ENCODE measurements around the gene HOMEZ.
"Not testable (repeated sequence)": the region's sequence is repeated elsewhere in the genome, so short reads cannot be mapped to it uniquely, and the experiment has no call there.

HOMEZ gene

DNA sequence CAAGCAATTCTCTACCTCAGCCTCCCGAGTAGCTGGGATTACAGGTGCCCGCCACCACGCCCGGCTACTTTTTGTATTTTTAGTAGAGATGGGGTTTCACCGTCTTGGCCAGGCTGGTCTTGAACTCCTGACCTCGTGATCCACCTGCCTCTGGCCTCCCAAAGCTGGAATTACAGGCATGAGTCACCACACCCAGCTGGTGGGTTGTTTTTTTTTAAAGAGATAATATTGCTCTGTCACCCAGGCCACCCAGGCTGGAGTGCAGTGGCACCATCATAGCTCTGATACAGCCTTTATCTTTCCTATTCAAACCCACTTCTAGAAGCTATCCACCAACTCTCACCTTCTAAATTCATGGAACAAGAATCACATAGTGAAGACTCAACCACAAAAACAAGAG lies 8.0 kb downstream of the HOMEZ start:
- not testable (repeated sequence) for DNase-seq

DNA sequence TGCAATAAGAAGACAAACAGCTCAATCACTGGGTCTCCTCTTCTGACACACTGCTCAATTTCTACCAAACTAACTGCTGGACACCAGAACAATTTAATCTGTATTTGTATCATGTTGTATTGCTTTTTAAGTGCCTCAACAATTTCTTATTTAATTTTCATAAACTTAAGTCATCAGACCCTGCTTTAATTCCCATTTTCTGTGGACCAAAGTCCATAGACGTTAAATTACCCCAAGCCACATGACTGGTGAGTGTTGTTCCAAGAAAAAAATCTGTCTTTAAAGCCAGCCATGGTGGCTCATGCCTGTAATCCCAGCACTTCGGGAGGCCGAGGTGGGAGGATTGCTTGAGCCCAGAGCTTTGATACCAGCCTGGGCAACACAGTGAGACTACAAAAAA lies 8.7 kb downstream of the HOMEZ start:
- no peak for DNase-seq

DNA sequence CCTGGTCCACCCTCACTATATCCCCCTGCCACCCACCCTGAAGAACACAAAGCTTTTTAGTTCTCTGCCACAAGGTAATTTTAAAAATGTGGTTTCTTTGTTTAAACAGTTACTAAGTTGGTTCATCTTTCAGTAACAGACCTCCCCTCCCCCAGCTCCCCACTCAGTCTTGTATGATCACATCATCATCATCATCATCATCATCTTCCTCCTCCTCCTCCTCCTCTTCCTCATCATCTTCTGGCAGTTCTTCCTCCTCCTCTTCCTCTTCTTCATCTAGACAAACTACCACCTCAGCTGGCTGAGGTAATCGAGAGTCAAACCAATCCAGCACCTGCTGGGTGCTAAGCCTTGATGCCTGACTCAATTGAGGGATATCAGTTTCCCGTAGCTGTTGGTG lies 10.5 kb downstream of the HOMEZ start:
- DNase-seq = no peak

DNA sequence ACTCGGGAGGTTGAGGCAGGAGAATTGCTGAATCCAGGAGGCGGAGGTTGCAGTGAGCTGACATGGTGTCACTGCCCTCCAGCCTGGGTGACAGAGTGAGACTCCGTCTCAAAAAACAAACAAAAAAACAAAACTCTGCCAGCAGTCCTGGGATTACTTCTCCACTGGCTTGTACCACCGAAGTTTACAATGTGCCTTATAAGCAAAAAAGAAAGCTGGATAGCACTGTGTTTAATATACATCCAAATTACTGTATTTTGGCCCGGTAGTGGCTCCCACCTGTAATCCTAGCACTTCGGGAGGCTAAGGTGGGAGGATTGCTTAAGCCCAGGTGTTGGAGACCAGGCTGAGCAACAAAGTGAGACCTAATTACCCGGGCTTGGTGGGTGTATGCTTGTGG lies 16.7 kb downstream of the HOMEZ start:
- DNase-seq = no peak

DNA sequence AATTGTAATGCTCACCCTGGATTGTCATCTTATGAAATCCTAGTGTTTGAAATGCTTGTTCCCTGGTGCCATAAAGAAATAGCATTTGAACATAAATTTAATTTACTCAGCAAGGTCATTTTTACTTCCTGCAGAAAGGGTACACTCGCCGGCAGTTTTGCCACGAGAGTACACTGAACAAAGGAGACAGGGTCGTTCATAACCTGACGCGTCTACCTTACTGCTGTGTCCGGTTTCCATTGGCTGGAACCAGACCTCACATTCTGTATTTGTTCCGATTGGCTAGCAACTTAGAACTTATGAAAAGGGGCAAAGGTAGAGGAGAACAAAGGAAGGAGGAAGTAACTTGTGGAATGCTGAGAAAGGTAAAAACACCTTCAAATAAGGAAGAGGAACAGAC lies 25.1 kb downstream of the HOMEZ start:
- DNase-seq = not testable (repeated sequence)

DNA sequence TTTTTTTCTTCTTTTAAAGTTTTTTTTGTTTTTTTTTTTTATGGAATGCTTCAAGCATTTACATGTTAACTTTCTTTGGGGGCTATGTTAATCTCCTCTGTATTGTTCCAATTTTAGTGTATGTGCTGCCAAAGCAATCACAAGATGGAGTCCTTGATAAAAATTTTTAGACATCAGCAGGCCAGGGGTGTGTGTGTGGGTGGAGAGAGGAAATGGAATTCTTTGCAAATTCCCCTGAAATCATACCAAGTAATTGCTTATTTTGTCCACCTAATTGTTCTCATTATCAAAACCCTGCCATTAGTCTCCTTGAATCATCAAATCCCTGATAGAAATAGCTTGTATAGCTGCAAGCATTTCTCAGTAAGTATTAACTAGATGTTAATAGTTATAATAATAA lies 26.5 kb downstream of the HOMEZ start:
- DNase-seq = no peak

DNA sequence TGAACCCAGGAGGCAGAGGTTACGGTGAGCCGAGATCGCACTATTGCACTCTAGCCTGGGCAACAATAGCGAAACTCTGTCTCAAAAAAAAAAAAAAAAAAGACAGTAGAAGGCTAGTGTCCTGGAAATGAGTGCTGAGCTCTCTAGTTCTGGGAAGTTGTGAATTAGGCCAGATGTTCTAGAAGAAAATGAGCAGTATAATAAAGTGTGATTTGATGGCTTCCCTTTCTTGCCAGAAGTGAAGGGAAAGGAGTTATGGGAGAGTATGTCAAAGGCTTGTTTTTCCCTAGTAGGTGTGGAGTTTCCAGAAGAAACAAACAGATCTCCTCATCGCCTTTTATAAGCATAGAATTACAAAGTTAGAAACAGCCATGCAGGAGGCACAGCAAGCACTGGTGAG lies 27.7 kb downstream of the HOMEZ start:
- DNase-seq = no peak

DNA sequence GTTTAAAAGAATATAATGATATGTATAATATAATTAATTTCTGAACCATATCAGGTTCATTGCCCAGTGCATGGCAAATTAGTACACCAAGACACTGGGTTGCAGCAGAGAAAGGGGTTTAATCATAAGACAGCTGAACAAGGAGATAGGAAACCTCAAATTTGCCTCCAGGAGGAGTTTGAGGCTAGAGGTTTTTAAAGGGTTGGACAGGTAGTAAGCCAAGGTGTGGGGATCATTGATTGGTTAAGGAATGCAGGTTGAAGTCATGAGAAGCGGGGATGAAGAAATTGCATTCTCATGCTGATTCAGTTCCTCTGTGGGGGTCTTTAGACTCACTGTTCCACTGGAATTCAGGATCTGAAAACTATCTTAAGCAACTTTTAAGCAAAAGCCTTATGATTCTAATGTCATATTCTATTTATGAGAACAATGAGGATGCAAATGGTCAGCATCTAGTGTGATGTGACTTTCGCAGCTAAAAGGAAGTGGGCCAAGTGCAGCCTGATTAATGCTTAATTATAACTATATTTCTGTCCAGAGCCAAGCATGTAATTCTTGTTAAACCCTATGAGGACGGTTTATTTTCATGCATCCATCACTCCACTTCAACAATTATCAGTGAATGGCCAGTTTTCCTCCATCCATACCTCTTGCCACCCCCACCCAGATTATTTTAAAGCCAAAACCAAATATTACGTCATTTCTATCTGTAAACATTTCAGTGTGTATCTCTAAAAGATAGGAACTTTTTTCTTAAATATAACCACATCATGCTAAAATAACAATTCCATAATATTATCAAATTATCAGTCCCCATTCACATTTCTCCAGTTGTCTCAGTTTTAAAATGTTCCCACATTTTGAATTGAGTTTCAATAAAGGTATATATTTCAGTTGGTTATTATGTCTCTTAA lies 33.3 kb downstream of the HOMEZ start:
- no peak for DNase-seq

DNA sequence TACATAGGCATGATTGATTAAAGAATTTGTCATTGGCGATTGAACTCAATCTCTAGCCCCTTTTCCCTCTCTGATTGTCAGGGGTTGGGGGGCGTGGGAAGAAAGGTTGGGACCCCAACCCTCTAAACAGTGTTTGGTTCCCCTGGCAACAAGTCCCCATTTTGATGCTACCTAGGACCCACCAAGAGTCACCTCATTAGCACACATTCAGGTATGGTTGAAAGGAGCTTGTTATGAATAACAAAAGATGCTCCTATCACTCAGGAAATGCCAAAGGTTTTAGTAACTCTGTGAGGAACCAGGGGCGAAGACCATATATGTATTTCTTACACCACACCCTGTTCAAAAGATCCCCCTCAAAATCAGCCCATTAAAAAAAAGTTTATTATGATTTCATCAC lies 33.9 kb downstream of the HOMEZ start:
- DNase-seq = no peak

DNA sequence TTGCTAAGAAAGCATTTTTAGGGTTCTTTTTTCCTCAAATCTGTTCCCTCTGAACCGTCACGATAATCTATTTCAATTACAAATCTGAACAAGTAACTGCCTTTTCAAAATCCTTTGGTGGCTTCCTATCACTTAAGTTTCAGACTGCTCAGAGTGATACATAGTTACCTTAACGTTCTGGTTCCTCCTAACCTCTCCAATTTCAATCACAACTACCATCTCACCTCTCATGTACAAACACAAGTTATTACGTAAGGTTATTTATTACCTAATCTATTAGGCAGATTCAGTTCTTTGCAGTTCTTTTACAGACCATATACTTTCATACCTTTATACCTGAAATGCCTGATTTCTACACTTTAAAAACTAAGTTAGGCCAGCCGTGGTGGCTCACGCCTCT lies 36.1 kb downstream of the HOMEZ start:
- no peak for DNase-seq

DNA sequence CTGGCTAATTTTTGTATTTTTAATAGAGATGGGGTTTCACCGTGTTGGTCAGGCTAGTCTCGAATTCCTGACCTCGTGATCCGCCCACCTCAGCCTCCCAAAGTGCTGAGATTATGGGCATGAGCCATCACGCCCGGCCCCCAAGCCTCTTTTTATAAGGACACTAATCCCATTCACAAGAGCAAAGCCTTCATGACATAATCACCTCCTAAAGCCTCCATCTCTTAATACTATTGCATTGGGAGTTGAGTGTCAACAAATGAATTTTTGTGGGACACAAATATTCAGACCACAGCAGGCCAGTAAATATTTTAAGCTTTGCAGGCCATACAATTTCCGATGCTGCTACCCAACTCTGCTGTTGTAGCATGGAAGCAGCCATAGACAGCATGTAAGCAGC lies 37.3 kb downstream of the HOMEZ start:
- no peak for DNase-seq

DNA sequence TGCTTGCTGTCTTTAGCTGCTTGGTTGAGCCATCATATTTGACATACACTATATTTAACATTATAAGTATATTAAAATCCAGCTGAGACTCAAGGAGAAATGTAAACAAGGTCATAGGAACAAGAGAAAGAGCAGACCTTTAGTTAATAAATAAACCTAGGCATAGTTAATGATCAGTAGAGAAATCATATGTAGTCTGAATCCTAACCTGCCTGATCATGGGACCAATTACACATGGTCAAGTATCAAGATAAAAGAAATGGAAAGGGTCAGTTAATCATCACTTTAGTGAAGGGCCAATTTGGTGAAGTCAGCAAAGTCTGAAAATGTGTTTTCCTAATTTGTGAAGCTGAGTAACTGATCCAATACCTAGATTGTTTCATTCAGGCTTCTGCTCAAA lies 40.6 kb downstream of the HOMEZ start:
- no peak for DNase-seq

DNA sequence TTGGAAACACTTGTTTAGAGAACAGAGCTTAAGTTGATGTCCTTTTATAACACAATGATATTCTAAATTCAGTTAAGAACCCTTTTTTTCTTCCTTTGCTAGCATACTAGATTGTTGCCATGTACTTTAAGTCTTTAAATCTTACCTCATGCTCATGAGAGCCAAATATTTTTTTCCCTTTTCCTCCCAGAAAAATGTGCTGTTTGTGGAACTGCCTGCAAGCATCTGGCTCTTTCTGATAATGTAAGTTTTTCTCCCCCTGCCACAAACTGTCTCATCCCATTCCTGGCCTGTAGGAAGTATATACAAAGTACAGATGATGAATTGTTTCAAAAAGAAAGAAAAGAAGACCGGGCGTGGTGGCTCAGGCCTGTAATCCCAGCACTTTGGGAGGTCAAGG lies 42.9 kb downstream of the HOMEZ start:
- DNase-seq = no peak

DNA sequence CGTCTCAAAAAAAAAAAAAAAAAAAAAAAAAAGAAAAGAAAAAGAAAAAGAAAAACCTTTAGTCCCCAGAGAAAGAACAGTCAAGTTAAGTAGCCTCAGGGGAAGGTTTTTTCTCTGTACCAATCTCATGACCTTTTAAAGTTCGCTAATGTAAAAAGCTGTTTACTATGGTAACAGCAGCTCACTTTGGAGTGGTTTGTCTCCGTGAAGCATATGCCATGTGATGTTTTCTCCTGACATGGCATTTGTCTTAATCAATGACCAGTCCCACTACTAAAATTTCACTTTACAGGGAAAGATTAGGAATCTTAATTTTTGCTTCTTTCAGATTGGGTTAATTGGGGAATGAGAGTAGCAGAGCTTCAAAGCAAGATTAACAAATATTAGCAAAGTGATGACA lies 43.9 kb downstream of the HOMEZ start:
- DNase-seq = no peak

DNA sequence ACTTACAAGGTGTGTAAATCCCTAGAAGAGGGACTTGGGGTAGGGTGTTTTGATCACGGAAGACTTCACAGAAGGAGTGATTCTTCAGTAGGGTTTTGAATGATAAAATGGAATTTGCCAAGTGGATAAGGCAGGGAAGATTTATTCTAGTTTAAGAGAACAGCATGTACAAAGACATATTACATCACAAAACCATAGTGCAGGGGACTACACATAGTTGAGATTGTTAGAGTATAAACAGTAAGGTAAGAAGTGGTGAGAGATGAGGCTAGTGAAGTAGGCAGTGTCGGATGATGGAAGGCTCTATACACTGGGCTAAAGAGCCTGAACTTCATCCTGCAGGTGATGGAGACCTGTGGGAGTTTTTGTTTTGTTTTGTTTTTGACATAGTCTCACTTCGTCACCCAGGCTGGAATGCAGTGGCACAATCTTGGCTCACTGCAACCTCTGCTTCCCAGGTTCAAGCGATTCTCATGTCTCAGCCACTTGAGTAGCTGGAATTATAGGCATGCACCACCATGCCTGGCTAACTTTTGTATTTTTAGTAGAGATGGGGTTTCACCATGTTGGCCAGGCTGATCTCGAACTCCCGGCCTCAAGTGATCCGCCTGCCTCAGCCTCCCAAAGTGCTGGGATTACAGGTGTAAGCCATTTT lies 44.7 kb downstream of the HOMEZ start:
- DNase-seq = not testable (repeated sequence)

DNA sequence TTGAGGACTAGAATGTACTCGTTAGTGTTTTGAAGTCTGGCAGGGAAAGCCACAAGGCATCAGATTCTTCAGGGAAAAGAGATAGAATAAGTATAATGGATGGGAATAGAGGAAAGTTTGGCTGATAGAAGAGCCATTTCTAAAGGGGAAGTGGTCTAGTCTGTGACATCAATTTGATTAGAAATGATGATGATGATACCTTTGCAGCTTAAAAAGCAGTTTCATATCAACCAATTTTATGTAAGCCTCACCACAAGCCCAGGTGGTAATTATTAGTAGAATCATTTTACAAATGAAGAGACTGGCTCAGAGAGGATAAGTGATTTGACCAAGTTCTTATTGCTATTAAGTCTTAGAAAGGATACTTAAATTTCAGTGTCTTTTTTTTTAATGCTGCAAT lies 45.3 kb downstream of the HOMEZ start:
- no peak for DNase-seq

DNA sequence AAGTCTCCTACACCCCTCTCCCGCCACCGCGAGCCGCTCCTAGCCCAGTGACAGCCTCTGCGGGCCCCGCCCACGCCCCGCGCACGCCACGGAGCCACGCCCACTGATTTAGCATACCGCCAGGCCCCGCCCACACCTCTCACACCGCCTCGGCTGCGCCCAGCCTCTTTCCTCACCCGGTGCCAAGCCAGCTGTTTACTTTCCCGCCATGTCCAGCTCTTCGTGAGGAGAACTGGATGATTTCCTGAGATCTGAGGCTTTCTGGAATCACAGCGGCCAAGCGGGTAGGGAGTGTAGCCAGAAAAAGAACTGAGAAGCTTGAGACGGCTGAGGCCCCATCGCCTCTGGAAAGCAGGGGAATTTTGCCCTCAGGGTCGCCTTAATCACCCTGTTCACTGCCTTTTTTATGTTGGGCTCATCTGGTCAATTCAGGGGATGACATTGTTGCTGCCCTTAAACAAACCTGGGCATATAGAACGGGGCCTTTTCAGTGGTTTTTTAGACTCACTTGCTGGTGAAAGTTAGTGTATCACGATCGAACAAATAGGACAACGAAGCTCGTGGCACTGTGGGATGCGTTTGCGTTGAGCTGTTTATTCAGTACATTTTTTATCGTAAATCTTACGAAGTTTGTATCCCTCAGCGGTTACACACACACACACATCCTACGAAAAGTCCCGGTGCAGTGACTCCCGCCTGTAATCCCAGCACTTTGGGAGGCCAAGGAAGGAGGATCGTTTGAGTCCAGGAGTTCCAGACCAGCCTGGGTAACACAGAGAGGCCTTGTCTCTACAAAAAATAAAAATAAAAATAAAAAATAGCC lies 47.9 kb downstream of the HOMEZ start, which contains the start of gene RNF212B:
Gene RNF212B, plus strand, starts transcription at position 165 of the 823 bp plus-strand sequence. CDS start 2,410 bp downstream, outside the sequence.
- peak; percentile 25 for DNase-seq

DNA sequence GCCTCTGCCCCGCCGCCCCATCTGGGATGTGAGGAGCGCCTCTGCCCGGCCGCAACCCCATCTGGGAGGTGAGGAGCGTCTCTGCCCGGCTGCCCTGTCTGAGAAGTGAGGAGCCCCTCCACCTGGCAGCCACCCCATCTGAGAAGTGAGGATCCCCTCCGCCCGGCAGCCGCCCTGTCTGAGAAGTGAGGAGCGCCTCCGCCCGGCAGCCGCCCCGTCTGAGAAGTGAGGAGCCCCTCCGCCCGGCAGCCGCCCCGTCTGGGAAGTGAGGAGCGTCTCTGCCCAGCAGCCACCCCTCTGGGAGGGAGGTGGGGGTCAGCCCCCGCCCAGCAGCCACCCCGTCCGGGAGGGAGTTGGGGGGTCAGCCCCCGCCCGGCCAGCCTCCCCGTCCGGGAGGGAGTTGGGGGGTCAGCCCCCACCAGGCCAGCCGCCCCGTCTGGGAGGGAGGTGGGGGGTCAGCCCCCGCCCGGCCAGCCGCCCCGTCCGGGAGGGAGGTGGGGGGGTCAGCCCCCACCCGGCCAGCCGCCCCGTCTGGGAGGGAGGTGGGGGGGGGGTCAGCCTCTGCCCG lies 53.6 kb downstream of the HOMEZ start:
- not testable (repeated sequence) for DNase-seq

DNA sequence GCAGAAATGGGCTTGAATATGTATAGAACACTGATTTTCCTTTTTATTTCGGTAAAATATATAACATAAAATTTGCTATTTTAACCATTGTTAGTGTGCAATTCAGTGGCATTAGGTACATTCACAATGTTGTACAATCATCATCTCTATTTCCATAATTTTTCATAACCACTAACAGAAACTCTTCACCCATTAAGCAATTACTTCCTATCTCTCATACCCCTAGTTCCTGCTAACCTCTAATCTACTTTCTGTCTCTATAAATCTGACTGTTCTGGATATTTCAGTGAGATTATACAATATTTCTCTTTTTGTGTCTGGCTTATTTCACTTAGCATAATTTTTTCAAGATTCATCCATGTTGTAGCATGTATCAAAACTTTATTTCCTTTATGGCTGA lies 57.1 kb downstream of the HOMEZ start:
- no peak for DNase-seq

DNA sequence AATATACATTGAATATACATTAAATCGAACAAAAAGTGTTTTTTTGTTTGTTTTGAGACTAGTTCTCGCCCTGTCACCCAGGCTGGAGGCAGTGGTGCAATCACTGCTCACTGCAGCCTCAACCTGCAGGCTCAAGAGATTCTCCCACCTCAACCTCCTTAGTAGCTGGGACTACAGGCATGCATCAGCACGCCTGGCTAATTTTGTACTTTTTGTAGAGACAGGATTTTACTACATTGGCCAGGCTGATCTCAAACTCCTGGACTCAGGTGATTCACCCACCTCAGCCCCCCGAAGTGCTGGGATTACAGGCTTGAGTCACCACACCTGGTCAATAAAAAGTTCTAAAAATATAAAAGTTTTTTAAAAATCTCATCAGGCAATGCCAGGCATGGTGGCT lies 58.4 kb downstream of the HOMEZ start:
- DNase-seq = no peak

DNA sequence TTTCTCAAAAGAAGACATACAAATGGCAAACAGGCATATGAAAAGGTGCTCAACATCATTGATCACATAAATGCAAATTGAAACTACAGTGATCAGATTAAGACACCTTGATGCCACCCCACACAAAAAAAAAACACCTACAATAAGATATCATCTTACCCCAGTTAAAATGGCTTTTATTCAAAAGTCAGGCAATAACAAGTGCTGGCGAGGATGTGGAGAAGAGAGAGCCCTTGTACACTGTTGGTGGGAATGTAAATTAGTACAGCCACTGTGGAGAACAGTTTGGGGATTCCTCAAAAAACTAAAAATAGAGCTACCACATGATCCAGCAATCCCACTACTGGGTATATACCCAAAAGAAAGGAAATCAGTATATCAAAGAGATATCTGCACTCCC lies 61.0 kb downstream of the HOMEZ start:
- not testable (repeated sequence) for DNase-seq

Measured in NCI-H1694 (cell line).